Heart left ventricle (tissue), 16 donors: Measurements from ENCODE around the gene HIGD1A. TPM values are rescaled to one million over a fixed set of nuclear protein-coding genes. Genes with fewer than 3 reads are reported as not detected.

Experiments
- ATAC-seq, 4 donors: fragments of 200-7000 bp; cut with Tn5 transposase; one replicate each; pipeline ENCODE4 v1.9.1; 2020 to 2022; ENCODE audit warnings: moderate library complexity in 4 of 4, mild to moderate bottlenecking in 3 of 4, moderate number of reproducible peaks in 1 of 4
- DNase-seq, 5 donors: peaks; one replicate each; pipeline ENCODE4 v3.0.0-alpha.2; 2020
- H3K27ac ChIP-seq, 12 donors: fragments of 200-600 bp; sonication (generic) in 4 of 12; one replicate each; pipeline versions ENCODE4 v1.5.0 to v1.8.0; 2016 to 2022; ENCODE audit warnings: mild to moderate bottlenecking in 2 of 12
- H3K27me3 ChIP-seq, 9 donors: fragments of 200-600 bp; sonication (generic) in 2 of 9; one replicate each; pipeline versions ENCODE4 v1.5.1 to v1.8.0; 2016 to 2022; ENCODE audit warnings: mild to moderate bottlenecking in 3 of 9
- H3K36me3 ChIP-seq, 9 donors: fragments of 200-600 bp; sonication (generic) in 2 of 9; one replicate each; pipeline versions ENCODE4 v1.5.0 to v1.8.0; 2018 to 2022; ENCODE audit warnings: mild to moderate bottlenecking in 2 of 9
- H3K4me1 ChIP-seq, 12 donors: fragments of 200-600 bp; sonication (generic) in 4 of 12; one replicate each; pipeline versions ENCODE4 v1.5.0 to v1.8.0; 2016 to 2022; ENCODE audit warnings: mild to moderate bottlenecking in 3 of 12
- H3K4me3 ChIP-seq, 12 donors: fragments of 200-600 bp; sonication (generic) in 4 of 12; one replicate each; pipeline versions ENCODE4 v1.5.0 to v1.8.0; 2017 to 2022; ENCODE audit warnings: mild to moderate bottlenecking in 9 of 12, moderate library complexity in 4 of 12
- H3K9me3 ChIP-seq, 12 donors: fragments of 200-600 bp; sonication (generic) in 4 of 12; one replicate each; pipeline versions ENCODE4 v1.5.0 to v1.8.0; 2016 to 2022; ENCODE audit warnings: mild to moderate bottlenecking in 1 of 12
- POLR2A ChIP-seq, 2 donors: fragments of 450-650 bp; IDR thresholded peaks; one replicate each; pipeline ENCODE4 v1.6.1; 2017; ENCODE audit warnings: antibody characterized with exemption in 2 of 2, mild to moderate bottlenecking in 2 of 2, moderate library complexity in 2 of 2
- WGBS, 4 donors: extraction: QIAGEN DNeasy Blood & Tissue Kit in 2 of 4; methylation state at CpG; one replicate each; pipeline versions ENCODE4 v1.1.5 to v1.1.7; 2013 to 2018; 5-methylcytosine and 5-hydroxymethylcytosine counted together
- intact Hi-C, 10 donors: fragments of 100-400 bp; cut with DNase I; formaldehyde crosslinking; loops; one replicate each; pipeline versions ENCODE4 v1.11.1 to v1.14.2; 2022
- long read RNA-seq, 3 donors: library from polyadenylated mRNA; unstranded; transcript quantifications; one replicate each; pipeline ENCODE4 v2.0.0, GENCODE V29; 2020 to 2021
- polyA plus RNA-seq, 2 donors: library from polyadenylated mRNA; stranded (reverse); fragments of 200-250 nt; gene quantifications; one replicate each; pipeline ENCODE4 v1.2.3, GENCODE V29; 2013
- total RNA-seq, 9 donors: library from RNA; depleted of rRNA in 2 of 9; stranded (reverse); fragments of >200 nt in 2 of 9; fragmentation: NEBNext Ultra II Directional in 3 of 9; extraction: Animal tissue kit (Norgen Biotek cat#: 25700) in 3 of 9; gene quantifications; one replicate each; pipeline versions ENCODE4 v1.1.0 to v1.2.4, GENCODE V29; 2016 to 2023
- TF ChIP-seq, protein P1 (sequence below), 12 donors: fragments of 200-600 bp; sonication (generic) in 4 of 12; IDR thresholded peaks; one replicate each; pipeline versions ENCODE4 v1.5.0 to v1.8.0; 2018 to 2022; ENCODE audit warnings: antibody characterized with exemption in 12 of 12, mild to moderate bottlenecking in 5 of 12
- donor health status: ischemic (EF 13 %, LVEDD 7.1; RV severe dilation, severe dysfunction).
- donor health status: healthy with polysubstance abuse.
- donor health status: DM: no; HTN: yes; CAD: no.
- donor health status: DM: no; HTN: no; CAD: no.
- donor health status: ischemic (EF 25% LVEDD 6.9; RV normal size, moderate dysfunction).
- donor health status: ischemic (EF 25% LVEDD 5.7; RV mildly dilated, moderate dysfunction).
- donor health status: healthy.
- donor health status: DM: yes; HTN: yes; CAD: no.
- donor health status: ischemic (EF 35%, LVEDD 5.7; RV mildly dilated, moderate dysfunction).
- donor health status: nonischemic (EF 11% LVEDD 7.7; RV severe dilation, severe dysfunction).
- donor health status: DM: yes; HTN: yes; CAD: no.
- donor health status: PGD.
- donor health status: ischemic (EF 29% LVEDD 5.4; RV normal size, mild dysfunction).
- donor health status: nonischemic (EF 23%, LVEDD 6.1; RV moderate dilation, normal function).

Gene HIGD1A
- 100 to 1,000 TPM; 170 to 353 (median 313) TPM for total RNA-seq
- 100 to 1,000 TPM; 291 to 497 TPM for polyA plus RNA-seq
- long read RNA-seq, donor 1, transcript HIGD1A-204 (4 exons, 585 nt), result minor isoform, 8 of 506 reads
- long read RNA-seq, donor 1, transcript HIGD1A-205 (3 exons, 983 nt), result minor isoform, 11 of 506 reads
- long read RNA-seq, donor 1, transcript HIGD1A-201 (4 exons, 1,373 nt), result major isoform, 476 of 506 reads
- long read RNA-seq, donor 1, partial matches to known transcripts, result 3 of 506 reads
- long read RNA-seq, donor 1, other reads (novel, unspliced or antisense), result 7 of 506 reads
- long read RNA-seq, donor 2, transcript HIGD1A-204 (4 exons, 585 nt), result minor isoform, 13 of 2,823 reads
- long read RNA-seq, donor 2, transcript HIGD1A-201 (4 exons, 1,373 nt), result major isoform, 2,683 of 2,823 reads
- long read RNA-seq, donor 2, transcript HIGD1A-202 (4 exons, 1,322 nt), result minor isoform, 20 of 2,823 reads
- long read RNA-seq, donor 2, transcript HIGD1A-205 (3 exons, 983 nt), result minor isoform, 27 of 2,823 reads
- long read RNA-seq, donor 2, partial matches to known transcripts, result 39 of 2,823 reads
- long read RNA-seq, donor 2, other reads (novel, unspliced or antisense), result 41 of 2,823 reads
- long read RNA-seq, donor 3, transcript HIGD1A-201 (4 exons, 1,373 nt), result major isoform, 376 of 397 reads
- long read RNA-seq, donor 3, transcript HIGD1A-205 (3 exons, 983 nt), result minor isoform, 8 of 397 reads
- long read RNA-seq, donor 3, partial matches to known transcripts, result 0 of 397 reads
- long read RNA-seq, donor 3, other reads (novel, unspliced or antisense), result 9 of 397 reads

DNA sequence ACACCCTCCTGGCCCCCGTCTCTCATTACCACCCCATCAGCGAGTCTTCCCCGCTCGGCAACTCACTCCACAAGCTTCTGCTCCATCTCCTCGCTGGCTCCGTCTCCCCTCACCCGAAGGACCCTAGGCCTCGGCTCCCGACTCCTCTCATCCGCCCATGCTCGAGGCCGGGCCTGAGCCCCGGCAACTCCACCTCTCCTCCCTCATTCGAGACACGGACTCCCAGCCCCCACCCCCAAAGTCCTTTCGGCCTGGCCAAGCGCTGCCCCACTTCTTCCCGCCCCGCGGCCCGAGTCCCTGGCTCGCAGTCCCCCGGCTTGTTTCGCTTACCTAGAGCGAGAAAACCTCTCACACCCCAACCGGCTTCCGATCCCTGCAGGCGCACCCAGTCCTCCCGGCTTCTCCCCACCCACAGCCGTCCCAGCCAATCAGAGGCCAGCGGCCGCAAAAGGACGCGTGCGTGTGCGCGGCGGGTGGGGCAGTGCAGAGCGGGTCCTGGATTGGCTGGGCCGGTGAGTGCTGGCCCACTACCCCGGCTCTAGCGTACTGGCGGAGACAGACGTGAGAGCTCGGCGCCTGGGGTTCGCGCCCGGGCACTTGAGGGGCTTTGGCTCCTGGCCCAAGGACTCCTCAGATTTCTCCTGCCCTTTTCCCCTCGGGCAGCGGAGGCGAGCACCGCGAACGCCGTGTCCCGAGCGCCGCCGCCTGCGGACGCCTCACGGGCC, at the start of gene HIGD1A:
HIGD1A (minus strand) TSS at position 385 of the 725 bp plus-strand sequence. CDS start 10,237 bp downstream, outside the sequence.
- H3K27me3 ChIP-seq, result no peaks in the 10 kb centered on the region
- TF ChIP-seq POLR2A (IDR thresholded peaks at IDR 0.05), result peak; percentile 79 to 98
- TF ChIP-seq, protein P1, sequence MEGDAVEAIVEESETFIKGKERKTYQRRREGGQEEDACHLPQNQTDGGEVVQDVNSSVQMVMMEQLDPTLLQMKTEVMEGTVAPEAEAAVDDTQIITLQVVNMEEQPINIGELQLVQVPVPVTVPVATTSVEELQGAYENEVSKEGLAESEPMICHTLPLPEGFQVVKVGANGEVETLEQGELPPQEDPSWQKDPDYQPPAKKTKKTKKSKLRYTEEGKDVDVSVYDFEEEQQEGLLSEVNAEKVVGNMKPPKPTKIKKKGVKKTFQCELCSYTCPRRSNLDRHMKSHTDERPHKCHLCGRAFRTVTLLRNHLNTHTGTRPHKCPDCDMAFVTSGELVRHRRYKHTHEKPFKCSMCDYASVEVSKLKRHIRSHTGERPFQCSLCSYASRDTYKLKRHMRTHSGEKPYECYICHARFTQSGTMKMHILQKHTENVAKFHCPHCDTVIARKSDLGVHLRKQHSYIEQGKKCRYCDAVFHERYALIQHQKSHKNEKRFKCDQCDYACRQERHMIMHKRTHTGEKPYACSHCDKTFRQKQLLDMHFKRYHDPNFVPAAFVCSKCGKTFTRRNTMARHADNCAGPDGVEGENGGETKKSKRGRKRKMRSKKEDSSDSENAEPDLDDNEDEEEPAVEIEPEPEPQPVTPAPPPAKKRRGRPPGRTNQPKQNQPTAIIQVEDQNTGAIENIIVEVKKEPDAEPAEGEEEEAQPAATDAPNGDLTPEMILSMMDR (IDR thresholded peaks at IDR 0.05), result no peak
- WGBS, 4 donors, result 1 to 2% (median 1%) methylated on average over 32 to 63 of the region's 63 CpGs
- DNase-seq, result peak; percentile 97 to 98 (median 98)
- ATAC-seq, result peak; percentile 99 to 100 (median 100)
- H3K27ac ChIP-seq, result peak within 1 kb of the TSS; percentile 88 to 99 (median 96)
- H3K4me1 ChIP-seq, result peaks cover 4 to 50% (median 35%) of the 10 kb centered on the region in 12 donors
- no peaks in the 10 kb centered on the region for H3K9me3 ChIP-seq
- peaks cover 0 to 4% (median 0%) of the 10 kb centered on the region in 9 donors for H3K36me3 ChIP-seq
- intact Hi-C loops, result no loop called here
- peak within 1 kb of the TSS; percentile 58 to 96 (median 84) for H3K4me3 ChIP-seq

DNA sequence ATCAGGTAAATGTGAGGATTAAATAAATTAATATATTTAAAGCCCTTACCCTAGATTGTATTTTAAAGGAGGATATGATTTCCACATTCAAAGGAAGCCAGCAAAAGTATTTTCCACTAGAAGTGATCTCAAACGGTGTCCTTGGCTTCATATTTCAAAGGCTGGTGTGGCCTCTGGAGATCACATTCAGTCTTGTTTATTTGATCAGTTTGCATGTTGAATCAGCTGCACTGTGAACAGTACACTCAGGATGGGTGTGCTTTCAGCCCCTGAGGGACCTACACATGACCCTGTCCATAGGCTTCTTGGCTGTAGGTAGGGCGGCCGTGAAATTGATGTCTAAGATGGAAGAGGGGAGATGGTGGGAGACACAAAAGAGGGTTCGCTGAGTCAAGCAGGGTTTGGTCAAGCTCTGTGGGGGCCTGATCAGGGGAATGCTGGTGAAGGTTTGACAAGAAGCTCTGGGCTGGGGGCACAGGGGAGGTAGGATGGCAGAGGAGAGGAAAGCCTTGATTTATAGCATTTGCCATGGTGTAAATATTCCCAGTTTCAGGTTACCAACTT, 49.5 kb upstream of the HIGD1A start:
- 86 to 91% (median 89%) methylated on average over 4 of the region's 4 CpGs for WGBS, 4 donors

DNA sequence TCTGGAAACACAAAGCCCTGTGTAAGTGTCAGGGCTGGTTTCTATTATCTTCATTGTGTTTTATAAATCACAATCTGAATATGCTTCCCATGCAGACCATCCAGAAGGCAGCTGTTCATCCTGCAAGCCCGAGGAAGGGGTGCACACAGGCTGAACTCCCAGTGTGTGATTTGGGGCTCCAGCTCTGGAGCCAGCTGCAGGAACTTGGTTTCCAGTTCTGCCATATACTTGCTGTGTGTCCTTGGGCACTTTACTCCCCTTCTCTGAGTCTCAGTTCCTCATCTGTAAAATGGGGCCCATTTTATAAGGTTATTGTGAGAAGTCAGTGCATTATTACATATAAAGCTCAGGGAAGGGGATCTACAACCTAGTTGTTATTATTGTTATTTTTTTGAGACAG, 48.8 kb upstream of the HIGD1A start:
- intact Hi-C loops, result no loop called here
- Histone ChIP-seq H3K4me1 (peaks cover 0 to 27% (median 0%) of the 10 kb centered on the region in 12 donors), H3K27me3 (no peaks in the 10 kb centered on the region), H3K36me3 (no peaks in the 10 kb centered on the region), H3K27ac (peak overlapping the region in 1 of 12 donors; percentile 38), H3K4me3 (no peak overlapping the region), H3K9me3 (no peaks in the 10 kb centered on the region)
- no peak for ATAC-seq
- 57 to 93% (median 76%) methylated on average over 1 of the region's 1 CpG for WGBS, 4 donors
- TF ChIP-seq, protein P1 (IDR thresholded peaks at IDR 0.05), result no peak
- TF ChIP-seq POLR2A (IDR thresholded peaks at IDR 0.05), result no peak
- no peak for DNase-seq

More for the DNA sequence above, 49.5 kb upstream of the HIGD1A start:
- Histone ChIP-seq H3K4me3 (no peak overlapping the region), H3K9me3 (no peaks in the 10 kb centered on the region), H3K4me1 (peaks cover 0 to 27% (median 0%) of the 10 kb centered on the region in 12 donors), H3K27ac (no peak overlapping the region), H3K27me3 (no peaks in the 10 kb centered on the region), H3K36me3 (no peaks in the 10 kb centered on the region)
- DNase-seq (no peak), ATAC-seq (no peak)
- intact Hi-C loops, result no loop called here
- no peak for TF ChIP-seq POLR2A (IDR thresholded peaks at IDR 0.05)
- TF ChIP-seq, protein P1 (IDR thresholded peaks at IDR 0.05), result no peak
